K562 (cell line): ENCODE data around the gene SLC30A9. TPM values are rescaled to one million over a fixed set of nuclear protein-coding genes. Genes with fewer than 3 reads are reported as not detected.

Source experiments
- ATF3 ChIP-seq, 2 experiments: fragments of 450-650 bp in 1 of 2; sonication (generic) in 1 of 2; formaldehyde crosslinking in 1 of 2; IDR thresholded peaks in 1 of 2; conservative IDR thresholded peaks in 1 of 2; 2 replicates each; pipeline versions ENCODE4 v1.6.1 to v1.8.1; 2016 to 2023; ENCODE audit warnings: mild to moderate bottlenecking in 2 of 2, moderate library complexity in 2 of 2, inconsistent platforms in 1 of 2, missing genetic modification reagents in 1 of 2
- CC2D1A ChIP-seq: fragments of 450-650 bp; IDR thresholded peaks from 2 replicates; pipeline ENCODE4 v1.6.1; 2017; ENCODE audit warnings: mild to moderate bottlenecking
- JUND ChIP-seq, 2 experiments: IDR thresholded peaks; 2 replicates in 1 of 2; 3 replicates in 1 of 2; pipeline ENCODE4 v1.6.1; 2011; ENCODE audit warnings: borderline replicate concordance in 2 of 2, low read depth in 2 of 2, low read length in 2 of 2, improper control_type of control experiment in 1 of 2, missing biosample characterization in 1 of 2, missing genetic modification characterization in 1 of 2, missing genetic modification reagents in 1 of 2
- MECOM ChIP-seq: fragments of 250-450 bp; sonication (Bioruptor Pico); IDR thresholded peaks from 2 replicates; pipeline ENCODE4 v1.8.0; 2022; ENCODE audit warnings: inconsistent platforms
- ZNF407 ChIP-seq: fragments of 450-650 bp; IDR thresholded peaks from 2 replicates; pipeline ENCODE4 v1.6.1; 2016; ENCODE audit warnings: low read depth
- polyA plus RNA-seq, 8 experiments: library from polyadenylated mRNA; depleted of rRNA in 4 of 8; stranded (reverse) in 5 of 8; unstranded in 3 of 8; fragments of >200 nt; fragmentation: Nextera tagmentation in 2 of 8; fragmentation: Illumina TruSeq in 1 of 8; extraction: Ambion mirVana in 2 of 8; extraction: Trizol in 1 of 8; gene quantifications; 2 replicates each; pipeline versions ENCODE4 v1.2.1 to v1.2.3, GENCODE V29; 2011 to 2014; ENCODE audit warnings: inconsistent platforms in 1 of 8, missing spikeins in 1 of 8
- total RNA-seq, 7 experiments: library from RNA; depleted of rRNA in 6 of 7; stranded (reverse); fragments of >200 nt in 6 of 7; fragmentation: Illumina TruSeq in 2 of 7; extraction: Trizol in 2 of 7; gene quantifications; 2 replicates each; pipeline versions ENCODE4 v1.2.1 to v1.2.3, GENCODE V29; 2011 to 2021; ENCODE audit warnings: low replicate concordance in 1 of 7

The SLC30A9 gene
- total and polyA plus RNA-seq, 9 of the 15 experiments (the other 6 are each of a cell fraction or from before 2014, with no cell fraction given) = 14.7 to 73.5 (median 51.6) TPM

- TF ChIP-seq ZNF407 = peak; percentile 51; the same call in 1 of the 2 replicates
- TF ChIP-seq ATF3 (IDR thresholded peaks at IDR 0.05) = peak; percentile 44
- TF ChIP-seq ATF3 (CRISPR knock-in tag; conservative IDR thresholded peaks at IDR 0.05) = no peak
- TF ChIP-seq MECOM (CRISPR knock-in tag) = 0 out of 2 replicates have a peak, but pooled peaks have one; percentile 35
- TF ChIP-seq JUND (IDR thresholded peaks at IDR 0.05; ENCODE audit: borderline replicate concordance, low read depth, low read length) = peak; percentile 21; the same call in 1 of the 2 replicates
- no peak for TF ChIP-seq JUND (tag; IDR thresholded peaks at IDR 0.05; ENCODE audit: borderline replicate concordance, low read depth, low read length)
- 0 out of 2 replicates have a peak, but pooled peaks have one; percentile 14 for TF ChIP-seq CC2D1A
Observed at GRCh38 chr4:41991916-41992767, 1.8 kb downstream of the SLC30A9 start (continued).
